8988T (cell line): ENCODE measurements around the gene COL16A1.
"Not testable (repeated sequence)": the region's sequence is repeated elsewhere in the genome, so short reads cannot be mapped to it uniquely, and the experiment has no call there.

Source experiments
- DNase-seq: peaks from one replicate; pipeline ENCODE4 v3.0.0; 2011

The COL16A1 gene

DNA sequence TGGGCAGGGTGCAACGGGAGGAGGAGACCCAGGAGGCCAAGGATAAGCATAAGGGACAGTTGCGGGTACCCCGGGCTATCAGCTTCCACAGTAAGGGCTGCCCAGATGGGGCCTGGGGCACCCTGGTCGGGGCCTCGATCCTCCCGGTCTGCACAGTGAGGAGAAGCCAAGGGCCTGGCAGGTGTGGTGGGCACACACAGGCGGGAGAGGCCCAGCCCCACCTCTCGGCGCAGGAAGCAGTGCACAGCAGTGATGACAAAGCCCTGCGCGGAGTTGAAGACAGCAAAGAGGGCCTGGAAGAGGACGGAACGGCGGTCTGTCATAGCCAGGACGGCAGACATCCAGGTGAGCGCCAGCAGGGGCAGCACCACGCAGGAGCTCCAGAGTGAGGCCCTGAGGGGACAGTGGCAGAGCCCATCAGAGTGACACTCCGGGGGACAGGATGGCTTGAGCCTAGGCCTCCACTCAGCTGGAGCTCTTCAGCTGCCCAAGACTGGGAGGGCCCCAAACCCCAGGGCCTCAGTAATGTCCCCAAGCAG lies 29.0 kb upstream of the COL16A1 start:
- no peak for DNase-seq

DNA sequence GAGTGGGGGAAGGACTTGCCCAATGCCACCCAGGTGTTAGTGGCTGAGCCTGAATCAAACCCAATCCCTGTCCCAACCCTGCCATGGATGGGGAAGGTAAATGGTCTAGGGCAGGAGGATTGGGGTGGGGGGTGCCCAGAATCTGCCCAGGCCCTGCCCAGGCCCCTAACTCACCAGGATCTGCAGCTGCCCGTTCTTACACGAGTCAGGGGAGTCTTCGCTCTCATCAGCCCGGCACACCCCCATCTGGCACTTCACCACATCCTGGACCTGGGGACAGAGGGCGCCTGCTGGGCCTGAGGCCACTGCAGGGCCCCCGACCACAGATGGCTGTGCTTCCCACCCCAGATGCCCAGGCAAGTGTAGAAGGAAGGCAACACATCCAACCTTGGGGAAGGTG lies 28.5 kb upstream of the COL16A1 start:
- DNase-seq: no peak

DNA sequence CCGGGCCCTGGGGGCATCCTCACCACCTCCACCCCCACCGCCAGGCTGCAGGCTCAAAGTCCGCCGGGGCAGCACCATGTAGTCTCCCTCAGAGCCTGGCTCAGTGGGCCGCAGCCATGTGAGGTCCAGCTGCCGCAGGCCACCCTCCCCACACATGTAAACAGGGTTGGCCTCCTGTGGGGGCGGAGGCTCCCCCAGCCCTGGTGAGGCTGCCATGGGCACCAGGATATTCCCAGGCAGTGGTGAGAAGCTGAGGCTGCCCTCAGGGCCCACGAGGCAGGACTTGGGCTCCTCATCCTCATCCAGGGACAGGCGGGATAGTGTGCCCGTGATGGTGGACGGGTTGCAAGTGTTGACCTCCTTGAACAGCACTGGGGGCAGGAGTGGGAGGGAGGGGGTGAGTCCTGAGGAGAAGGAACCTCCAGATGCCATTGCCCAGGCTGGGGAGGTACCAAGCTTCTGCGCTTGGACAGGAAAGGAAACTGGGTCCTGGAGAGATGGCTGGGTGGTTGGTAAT lies 27.3 kb upstream of the COL16A1 start:
- no peak for DNase-seq

DNA sequence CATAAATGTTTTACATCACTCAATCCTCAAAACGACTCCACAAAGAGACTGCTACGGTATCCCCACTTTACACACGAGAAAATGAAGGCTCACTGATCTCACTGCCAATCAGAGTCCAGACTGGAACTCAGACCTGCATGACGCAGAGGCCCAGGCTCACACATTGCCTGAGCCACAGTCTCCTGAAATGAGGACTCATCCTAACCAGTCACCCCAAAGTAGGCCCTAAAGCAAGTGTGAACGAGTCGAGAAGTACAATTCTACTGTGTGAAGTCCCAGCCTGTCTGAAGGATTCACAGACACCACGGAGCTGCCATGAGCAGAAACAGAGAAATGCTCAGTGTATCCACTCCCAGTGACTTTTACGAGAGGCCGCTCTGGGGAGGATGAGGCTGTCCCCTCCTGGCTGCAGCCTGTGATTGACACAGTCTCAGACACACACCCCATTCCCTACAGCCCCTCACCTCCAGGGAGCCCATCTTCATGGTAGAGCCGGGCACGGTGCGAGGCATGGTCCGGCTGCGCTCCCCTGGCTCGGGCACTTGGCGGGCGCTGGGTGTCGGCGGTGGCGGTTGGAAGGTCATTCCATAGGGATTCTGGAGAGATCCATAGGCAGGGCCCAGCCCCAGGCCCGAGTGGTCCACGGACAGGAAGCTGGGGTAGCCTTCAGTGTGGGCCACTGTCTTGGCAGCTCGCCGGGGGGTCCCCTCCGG lies 26.7 kb upstream of the COL16A1 start:
- DNase-seq: no peak

DNA sequence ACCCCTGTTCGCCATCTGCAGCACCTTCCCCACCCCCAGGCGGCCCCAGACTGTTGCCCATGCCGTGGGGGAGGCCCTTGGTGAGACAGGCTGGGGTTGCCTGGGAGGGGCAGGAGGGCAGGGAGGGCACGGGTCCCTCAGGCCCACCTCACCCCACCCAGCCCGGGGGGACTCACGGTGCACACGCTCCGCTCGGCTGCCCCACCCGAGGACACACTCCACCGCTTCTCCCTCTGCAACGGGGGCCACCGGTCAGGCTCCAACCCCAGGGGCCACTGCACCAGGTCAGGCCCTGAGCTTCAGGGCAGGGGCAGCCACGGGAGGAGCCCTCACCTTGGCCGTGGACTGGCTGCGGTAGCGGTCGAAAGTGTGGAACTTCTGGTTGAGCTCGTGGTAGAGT lies 24.0 kb upstream of the COL16A1 start:
- DNase-seq: no peak

DNA sequence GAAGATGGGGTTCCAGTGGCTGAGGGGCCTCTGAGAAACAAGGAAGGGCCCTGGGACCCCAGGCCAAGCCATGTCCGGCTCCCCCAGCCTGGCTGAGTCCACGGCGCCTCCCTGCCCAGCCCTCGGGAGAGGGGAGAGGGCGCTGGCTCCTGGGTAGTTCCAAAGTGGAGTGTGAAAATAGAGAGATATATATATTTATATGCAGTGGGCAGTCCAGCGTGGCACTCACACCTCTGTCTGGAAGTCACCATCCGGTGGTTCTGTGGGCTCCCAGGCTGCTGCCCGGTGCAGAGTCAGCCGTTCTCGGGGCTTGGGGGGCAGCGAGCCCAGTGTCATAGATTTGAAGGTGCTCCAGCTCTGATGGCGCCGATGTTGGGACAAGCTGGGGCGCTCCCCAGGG lies 23.4 kb upstream of the COL16A1 start:
- DNase-seq: no peak

DNA sequence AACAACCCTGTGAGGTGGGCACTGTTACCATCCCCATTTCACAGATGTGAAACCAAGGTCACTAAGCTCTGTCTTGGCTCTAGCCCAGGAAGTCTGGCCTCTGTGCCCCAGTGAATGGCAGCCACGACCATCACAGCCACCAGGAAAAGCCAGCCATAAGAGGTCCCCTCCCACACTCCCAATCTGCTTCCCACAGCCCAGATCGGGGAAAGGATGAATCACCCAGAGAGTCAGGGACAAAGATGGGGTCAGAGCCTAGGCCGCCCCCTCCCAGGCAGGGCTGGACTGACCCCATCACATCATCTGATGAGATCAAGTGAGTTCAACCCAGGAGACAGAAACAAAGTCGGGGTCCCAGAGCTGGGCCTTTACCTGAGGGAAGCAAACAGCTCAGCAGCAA lies 22.9 kb upstream of the COL16A1 start:
- DNase-seq: no peak

DNA sequence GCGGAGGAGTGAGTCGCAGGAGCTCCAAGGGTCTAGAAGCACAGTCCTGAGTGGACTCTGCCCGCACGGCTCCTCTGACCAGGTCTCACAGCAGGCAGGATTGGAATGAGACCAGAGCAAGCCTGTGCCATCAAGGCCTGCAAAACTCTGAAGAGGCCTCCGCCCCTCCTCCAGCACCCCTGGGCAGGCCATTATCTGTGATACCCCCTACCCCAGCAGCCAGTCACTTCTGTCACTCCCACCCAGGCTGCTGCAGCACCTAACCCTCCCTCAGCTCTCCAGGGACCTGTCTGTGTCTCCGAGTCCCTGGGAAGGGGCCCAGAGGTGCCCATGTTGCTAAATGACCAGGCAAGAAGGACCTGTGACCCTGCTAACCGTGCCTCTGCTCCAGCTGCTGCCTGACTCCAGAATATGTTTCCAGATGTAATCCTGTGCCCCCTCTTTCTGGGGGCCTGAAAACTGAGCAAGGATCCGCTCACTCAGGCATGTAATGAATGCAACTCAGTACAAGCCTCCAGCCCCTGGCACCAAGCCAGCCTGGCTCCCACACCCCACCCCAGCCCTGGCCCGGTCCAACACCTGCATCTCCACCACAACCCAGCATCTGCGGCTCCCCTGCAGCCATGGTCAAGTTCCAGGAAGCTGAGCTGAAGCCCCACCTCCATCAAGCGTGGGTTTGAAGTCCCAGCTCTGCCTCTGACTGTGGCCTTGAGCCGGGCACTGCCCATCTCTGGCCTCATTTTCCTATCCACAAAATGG lies 22.1 kb upstream of the COL16A1 start:
- no peak for DNase-seq

DNA sequence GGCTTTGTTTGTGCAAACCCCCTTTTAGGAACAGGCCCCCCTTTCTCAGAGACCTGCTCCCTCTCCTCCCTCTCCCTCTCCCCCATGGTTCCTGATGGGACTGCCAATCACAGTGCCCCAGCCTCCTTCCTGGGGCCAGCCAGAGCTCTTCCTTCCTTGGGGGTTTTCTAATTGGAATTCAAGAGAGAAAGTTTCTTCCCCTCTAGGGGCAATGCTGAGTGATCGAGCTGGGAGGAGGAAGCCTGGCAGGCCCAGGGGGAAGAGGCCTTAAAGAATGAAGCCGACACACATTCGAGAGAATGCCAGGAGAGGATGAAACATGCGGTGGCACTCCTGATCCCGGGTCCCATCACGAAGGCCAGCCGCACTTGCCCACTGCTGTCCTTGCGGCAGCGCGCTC lies 21.3 kb upstream of the COL16A1 start:
- DNase-seq: no peak

DNA sequence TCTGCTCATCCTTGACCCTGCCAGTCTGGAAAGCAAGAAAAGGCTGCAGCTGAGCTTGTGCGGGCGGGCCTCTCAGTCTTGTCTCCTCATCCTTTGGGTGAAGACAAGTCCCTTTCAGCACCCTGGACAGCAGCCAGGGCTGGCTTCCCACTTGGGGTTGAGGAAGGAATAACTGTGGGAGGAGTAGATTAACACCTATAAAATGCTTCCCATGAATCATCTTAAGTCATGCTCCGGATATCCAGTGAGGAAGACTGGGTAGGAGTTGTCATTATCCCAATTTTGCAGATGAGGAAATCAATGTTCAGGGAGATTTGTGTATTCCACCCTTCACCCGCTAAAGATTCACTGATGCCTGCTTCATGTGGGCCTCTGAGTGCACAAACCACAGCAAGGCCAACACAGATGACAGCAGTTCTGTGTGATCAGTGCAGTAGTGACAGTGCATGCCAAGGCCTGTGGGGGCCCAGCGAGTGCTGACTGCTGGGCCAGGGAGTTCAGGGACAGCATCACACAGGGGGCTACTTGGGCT lies 20.1 kb upstream of the COL16A1 start:
- no peak for DNase-seq

DNA sequence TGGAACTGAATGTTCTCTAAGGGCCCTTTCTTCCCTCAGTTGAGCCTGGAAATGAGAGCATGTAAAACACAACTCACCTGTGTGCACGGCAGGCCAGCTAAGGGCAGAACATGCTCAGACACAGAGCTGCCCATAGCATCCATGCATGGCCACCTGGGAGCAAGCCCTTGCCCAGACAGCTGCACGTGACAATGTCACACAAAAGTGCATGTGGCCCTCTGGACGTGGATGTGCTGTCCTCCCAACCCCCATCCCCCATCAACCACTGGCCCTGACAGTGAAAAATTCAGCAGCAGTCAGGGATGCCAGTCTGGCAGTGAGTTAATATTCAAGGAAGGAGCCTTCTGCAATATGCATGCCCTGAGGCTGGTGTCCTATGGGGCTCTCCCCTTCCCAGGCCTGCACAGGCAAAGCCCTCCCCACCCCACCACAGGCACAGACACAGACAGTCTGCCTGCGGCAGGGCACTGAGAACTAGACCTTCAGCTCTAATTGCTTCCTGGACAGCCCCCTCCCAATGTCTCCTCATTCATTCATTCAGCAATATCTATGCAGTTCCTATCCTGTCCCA lies 14.6 kb upstream of the COL16A1 start:
- no peak for DNase-seq

DNA sequence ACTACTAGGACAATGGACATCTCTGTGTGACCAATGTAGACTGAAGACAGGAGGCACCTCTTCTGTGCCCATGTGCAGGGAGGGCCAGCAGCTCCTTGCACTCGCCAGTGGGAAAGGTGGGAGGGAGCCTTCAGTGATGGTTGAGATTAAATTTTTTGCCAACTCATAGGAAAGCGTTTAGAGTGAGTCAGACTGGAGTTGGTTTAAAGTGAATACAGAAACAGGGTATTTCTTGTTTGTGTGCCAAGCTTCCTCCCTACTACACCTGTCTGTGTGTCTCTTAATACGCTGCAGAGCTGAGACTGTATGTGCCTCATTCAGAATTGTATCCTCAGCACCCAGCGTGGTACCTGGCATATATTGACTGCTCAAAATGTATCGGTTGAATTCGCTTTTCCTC lies 13.5 kb upstream of the COL16A1 start:
- DNase-seq: no peak

DNA sequence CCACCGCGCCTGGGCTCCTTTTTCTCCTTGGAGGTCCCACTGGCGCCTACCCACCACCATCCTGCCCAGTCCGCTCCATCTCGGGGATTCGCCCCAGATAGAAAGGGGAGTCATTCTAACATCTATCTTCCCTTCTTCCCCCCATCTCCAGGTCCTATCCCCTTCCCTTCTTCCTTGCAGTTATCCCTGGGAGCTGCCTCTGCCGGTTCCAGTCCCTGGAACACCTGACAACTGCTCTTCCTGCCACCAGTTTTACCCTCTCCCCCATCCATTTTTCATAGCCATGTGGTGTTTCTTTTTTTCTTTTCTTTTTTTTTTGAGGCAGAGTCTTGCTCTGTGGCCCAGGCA lies 12.0 kb upstream of the COL16A1 start:
- no peak for DNase-seq

DNA sequence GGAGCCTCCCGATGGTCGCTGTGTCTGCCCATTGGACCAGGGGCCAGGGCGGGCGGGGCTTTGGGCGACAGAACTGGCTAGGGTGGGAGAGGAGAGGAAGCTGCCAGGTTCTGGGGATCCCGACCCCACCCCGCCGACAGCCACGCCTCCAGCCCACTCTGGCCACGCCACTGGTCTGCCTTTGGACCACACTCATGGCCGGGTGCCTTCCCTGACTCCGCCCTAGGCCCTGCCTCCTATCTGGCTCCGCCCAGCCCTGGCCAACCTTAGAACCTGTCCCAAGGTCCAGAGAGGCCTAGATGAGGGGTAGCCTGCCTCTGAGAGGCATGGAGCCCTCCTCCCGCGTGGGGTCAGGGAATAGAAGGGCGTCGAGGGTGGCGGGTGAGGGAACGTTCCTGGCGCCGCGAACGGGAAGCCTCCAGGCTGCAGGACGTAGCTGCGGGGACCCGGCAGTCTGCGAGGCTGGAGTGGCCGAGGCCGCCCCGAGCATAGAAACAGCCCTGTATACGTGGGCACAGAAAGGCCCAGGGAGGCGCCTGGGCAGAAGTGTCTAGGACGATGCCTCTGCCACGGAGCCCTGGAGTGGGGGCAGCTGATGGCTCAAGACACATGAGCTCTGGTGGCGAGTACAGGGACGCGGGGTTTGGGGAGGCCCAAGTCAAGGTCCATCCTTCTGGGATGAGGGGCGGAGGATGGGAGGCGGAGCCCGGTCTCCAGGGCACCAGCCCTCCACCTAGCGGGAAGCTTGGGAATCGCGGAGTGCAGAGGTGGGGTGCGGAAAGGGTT lies 11.5 kb upstream of the COL16A1 start:
- peak; percentile 78 for DNase-seq

DNA sequence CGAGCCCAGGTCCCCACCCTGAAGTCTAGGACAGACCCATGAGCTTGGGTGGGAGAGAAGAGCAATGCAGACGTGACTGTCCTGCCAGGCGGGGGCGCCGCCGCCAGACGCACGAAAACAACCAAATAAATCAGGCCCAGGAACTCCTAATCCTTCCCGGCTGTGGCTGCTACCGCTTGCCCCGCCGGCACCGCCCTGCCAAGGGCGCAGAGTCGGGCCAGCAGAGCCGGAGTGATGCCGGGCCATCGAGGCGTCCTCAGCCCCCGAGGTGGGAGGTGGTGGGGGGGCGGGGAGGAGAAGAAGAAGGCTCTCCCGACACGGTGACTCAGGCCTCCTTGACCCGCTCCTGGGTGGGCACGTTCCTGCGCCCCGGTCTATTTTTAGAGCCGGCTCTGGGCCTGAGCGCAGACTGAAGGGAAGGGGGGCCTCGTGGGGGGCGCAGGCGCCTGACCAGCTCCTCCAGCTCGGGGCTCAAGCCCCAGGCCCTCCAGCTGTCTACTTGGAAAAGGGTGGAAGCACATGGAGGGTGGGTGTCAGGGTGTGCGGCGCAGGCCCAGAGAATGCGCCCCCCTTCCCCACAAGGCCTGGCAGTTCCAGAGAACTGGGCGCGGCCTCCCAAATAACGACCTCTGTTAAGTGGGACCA lies 10.7 kb upstream of the COL16A1 start:
- DNase-seq: no peak

DNA sequence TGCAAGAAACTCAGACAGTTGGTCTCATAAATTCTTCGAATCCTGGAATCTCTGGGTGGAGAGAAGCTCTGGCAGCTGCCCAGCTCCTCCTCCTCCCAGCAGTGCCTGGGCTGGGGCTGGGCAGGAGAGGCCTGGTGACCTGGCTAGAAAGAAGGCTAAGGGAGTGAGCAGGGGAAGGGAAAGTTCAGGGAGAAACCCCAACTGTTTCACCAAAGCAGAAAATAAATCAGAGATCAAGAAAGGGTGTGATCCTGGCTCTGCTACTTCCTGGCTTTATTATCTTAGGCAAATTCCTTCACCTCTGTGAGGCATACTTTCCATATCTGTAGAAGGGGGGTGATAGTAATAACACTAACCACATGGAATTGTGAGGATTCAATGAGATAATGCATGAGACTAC lies 8.8 kb upstream of the COL16A1 start:
- DNase-seq: no peak

DNA sequence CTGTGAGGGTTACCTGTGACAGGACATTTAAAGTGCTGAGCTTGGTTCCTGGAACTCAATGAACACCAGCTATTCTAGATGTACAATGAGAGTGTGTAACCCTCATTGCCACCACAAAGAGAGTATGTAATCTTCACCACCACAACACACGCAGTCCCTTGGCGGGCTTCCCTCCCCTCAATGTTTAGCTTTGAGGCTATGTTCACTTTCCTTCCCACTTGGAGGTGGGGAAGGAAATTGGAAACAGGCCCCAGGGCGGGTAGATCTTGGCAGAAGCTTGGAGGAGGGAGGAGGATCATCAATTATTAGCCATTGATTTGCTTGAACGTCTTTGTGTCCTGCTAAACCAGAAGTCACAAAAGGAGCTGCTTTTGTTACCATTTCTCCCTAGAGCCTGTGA lies 8.3 kb upstream of the COL16A1 start:
- DNase-seq: no peak

DNA sequence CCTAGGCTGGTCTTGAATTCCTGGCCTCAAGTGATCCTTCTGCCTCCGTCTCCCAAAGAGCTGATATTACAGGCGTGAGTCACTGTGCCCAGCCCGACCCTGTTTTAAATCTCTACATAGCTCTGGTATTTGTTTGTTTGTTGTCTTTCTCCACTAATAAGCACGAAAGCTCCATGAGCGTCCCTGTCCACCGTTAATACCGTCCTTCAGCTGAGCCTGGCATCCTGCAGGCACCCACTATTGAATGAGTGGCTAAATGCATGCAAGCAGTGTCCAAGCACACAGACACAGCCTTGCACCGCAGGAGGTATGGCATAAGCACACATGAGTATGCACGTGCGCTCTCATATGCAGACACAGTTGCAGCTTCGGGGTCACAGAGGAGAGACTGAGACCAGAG lies 4.5 kb upstream of the COL16A1 start:
- DNase-seq: no peak

DNA sequence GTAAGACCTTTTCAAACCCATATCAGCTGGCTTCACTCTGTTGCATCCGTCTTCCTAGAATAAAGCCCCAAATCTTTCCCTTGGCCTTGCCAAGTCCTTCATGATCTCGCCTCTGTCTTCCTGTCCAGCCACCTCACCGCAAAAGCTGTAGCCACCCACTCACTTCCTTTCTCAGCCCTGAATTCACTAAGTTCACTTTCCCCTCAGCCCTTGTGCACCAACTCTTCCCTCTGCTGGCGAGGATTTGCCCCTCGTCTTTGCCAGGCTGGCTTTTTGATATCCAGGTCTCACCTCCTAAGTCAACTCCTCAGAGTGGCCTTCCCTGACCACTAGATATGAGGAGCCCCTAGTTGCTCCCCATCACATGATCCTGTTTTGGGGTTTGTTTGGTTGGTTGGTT lies 3.9 kb upstream of the COL16A1 start:
- DNase-seq: no peak

DNA sequence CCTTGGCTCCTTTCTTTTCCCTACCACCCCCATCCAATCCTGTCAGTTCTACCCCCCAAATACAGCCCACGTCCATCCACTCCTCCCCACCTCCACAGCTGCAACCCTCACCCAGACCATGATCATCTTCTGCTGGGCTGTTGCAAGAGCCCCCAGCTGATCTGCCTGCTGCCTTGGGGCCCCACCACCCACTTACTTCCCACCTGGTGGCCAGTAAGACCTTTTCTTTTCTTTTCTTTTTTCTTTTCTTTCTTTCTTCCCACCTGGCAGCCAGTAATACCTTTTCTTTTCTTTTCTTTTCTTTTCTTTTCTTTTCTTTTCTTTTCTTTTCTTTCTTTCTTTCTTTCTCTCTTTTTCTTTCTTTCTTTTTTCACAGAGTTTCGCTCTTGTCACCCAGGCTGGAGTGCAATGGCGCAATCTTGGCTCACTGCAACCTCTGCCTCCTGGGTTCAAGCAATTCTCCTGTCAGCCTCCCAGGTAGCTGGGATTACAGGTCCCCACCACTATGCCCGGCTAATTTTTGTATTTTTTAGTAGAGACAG lies 3.3 kb upstream of the COL16A1 start:
- not testable (repeated sequence) for DNase-seq

DNA sequence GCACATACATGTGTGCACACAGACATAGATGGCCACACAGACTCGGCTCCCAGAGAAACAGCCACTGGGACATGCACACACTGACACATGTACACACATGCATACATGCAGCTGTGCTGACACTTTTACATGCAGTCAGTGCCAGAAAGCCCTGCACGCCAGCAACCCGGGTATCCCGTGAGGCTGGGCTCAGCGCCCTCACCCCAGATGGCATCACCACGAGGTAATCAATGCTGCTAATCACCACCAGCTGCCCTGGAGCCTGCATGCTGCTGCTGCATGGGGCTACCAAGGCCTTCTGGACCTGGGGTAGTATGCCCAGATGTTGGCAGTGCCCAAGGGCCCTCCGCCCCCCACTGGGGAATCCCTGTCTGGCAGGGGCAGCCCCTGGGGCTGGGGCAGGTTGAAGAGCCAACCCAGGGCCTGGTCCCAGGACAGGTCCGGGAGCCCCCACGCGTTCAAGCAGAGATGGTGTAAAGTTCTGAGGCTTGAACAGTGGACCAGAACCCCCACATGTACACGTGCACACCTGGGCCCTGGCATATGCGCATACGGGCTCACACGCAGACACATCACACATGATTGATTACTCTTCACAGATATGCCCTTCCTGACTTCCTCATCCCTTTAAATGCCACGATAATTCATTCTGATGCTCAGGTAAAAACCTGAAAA lies 2.7 kb upstream of the COL16A1 start:
- DNase-seq: no peak
